ENCODE results near the gene CCNB3.
"Not testable (repeated sequence)": the region's sequence is repeated elsewhere in the genome, so short reads cannot be mapped to it uniquely, and the experiment has no call there.

The CCNB3 gene

DNA sequence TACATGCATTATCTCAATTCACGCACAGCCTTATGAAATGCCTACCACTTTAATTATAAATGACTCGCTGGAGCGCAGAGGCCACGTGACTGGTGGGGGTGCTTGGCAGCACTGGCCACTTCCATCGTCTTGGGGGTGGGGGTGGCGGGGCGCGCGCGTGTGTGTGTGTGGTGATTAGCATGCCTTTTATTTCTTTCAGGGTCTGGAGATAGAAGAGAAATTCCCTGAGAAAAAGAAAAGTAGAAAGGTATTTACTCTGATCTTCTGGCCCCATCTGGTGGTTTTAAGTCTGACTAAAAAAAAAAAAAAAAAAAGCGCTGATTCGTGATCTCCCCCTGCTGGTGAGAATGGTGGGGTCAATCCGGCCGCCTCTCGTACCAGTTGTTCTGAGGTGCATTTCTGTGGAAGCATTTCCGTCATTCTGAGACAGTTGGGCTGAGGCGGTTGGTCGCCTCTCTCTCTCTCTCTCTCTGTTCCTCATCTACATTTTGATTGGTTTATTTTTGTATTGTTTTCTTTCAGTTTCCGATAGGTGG, at the start of gene CCNB3:
Gene CCNB3, plus strand, starts transcription at position 402 of the 536 bp plus-strand sequence. CDS start 80,399 bp downstream, outside the sequence.
- in situ Hi-C loops (cut with HindIII; ENCODE audit: low sequenced_read_pairs): no loop called here

- in situ Hi-C loops (cut with HindIII; ENCODE audit: low sequenced_read_pairs): no loop called here
Observed at GRCh38 chrX:50157545-50158135, 46.9 kb upstream of the CCNB3 start.

- in situ Hi-C loops (cut with HindIII; ENCODE audit: low sequenced_read_pairs): no loop called here
Observed at GRCh38 chrX:50158593-50158992, 46.0 kb upstream of the CCNB3 start.

- in situ Hi-C loops (cut with HindIII; ENCODE audit: low sequenced_read_pairs): no loop called here
Observed at GRCh38 chrX:50161127-50161526, 43.4 kb upstream of the CCNB3 start.

- in situ Hi-C loops (cut with HindIII; ENCODE audit: low sequenced_read_pairs): no loop called here
Observed at GRCh38 chrX:50165727-50166126, 38.8 kb upstream of the CCNB3 start.

DNA sequence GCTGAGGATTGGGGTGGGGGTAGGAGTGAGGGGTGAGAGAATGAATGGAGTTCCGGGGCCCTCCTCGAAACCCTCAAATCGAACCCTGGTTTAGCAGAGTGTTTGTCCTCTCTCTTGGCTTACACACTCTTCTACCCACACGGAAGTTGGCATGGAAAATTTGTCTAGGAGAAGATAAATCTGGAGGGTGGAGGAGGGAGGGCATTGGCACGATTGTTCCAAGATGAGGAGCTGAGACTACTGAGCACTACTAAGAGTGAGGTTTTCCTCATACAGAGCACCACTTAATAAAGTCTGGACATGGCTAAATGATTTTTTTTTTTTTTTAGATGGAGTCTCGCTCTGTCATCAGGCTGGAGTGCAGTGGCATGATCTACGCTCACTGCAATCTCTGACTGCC, 37.2 kb upstream of the CCNB3 start:
- in situ Hi-C loops (cut with HindIII; ENCODE audit: low sequenced_read_pairs): no loop called here

DNA sequence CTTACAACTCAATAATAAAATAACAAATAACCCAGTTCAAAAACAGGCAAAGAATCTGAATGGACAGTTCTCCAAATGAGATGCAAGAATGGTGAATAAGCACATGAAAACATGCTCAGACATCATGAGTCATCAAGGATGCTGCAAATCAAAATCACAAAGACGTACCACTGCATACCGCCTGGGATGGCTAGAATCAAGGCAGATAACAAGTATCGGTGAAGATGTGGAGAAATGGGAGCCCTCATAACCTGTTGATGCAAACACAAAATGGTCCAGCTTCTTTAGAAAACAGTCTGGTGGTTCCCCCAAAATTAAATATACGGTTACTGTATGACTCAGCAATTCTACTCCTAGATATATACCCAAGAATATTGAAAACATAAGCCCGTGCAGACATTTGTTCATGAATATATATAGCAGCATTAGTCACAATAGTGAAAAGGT, 36.3 kb upstream of the CCNB3 start:
- in situ Hi-C loops (cut with HindIII; ENCODE audit: low sequenced_read_pairs): no loop called here

DNA sequence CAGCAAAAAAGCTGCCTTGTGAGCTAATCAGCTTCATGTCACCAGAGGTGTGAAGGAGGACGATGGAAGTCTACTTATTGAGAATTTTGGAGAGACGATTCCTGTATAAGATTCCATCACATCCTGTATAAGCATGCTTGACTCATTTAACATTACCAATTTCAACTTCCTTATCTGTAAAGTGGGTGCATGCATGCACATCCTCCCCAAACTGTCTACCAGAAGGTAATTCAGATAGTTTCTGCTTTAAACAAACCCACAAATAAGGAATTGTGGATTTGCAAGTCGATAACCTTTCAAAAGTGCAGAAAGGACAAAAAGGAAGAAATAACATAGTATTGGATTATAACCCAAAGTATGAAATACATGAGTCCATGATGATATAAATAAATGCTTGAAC, 34.8 kb upstream of the CCNB3 start:
- in situ Hi-C loops (cut with HindIII; ENCODE audit: low sequenced_read_pairs): no loop called here

DNA sequence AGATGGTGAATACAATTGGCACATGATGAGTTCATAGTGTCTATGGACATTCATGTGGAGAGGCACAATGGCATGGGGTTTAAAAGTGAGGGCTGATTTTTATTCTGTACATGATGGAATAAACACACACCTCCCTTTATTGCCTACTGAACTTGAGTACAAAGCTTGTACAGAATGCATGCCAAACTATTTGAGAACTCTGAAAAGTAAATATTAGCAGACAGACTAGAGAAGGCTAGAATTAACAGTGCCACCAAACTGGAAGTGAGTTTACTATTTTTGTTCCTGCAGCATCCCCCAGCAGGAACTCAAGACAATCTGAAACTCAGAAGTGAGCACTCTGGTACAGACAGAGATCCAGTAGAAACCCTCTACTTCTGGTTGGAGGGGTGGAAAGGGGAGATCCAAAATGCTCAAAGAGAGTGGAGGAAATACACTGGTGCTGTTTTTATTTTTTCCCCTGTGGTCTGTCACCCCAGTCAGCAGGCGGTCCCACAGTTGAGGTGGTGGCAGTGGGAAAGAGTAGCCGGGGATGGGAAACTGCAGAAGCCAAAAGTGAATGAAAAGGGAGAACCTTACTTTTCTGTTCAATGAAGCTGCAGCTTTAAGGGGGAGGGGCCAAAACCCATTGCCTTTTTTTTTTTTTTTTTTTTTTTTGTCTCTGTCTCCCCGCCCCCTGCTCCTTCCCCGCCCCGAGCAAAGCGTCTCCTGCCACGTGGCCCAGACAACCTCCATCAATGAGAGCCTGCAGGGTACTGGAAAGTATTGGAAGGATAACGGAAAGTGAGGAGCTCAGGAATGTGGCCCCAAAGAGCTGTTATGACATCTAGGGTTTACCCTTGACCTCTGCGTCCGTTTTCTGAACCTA, 24.3 kb upstream of the CCNB3 start:
- in situ Hi-C loops (cut with HindIII; ENCODE audit: low sequenced_read_pairs): no loop called here

GRCh38 chrX:50183891-50184290, 20.7 kb upstream of the CCNB3 start:
- in situ Hi-C loops (cut with HindIII; ENCODE audit: low sequenced_read_pairs): no loop called here

GRCh38 chrX:50188859-50189600, 15.5 kb upstream of the CCNB3 start:
- in situ Hi-C loops (cut with HindIII; ENCODE audit: low sequenced_read_pairs): no loop called here

DNA sequence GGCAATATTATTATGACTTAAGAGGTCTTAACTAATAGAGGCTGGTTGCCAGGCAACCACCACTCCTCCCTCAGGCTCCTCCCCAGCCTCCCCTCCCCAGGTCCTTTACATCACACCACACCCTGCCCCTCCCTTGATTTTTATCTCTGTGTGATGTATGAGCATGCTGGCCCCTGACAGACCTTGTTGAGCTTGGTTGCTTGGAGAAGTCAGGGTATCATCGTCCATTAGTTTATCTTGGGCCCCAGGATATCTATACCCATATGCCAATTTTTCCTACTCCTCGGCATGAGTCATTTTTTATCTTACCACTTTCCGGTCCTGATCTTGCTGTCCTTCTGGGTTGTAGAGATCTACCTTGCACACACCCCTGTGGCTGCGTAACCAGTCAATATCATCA, 6.2 kb upstream of the CCNB3 start:
- in situ Hi-C loops (cut with HindIII; ENCODE audit: low sequenced_read_pairs): no loop called here

DNA sequence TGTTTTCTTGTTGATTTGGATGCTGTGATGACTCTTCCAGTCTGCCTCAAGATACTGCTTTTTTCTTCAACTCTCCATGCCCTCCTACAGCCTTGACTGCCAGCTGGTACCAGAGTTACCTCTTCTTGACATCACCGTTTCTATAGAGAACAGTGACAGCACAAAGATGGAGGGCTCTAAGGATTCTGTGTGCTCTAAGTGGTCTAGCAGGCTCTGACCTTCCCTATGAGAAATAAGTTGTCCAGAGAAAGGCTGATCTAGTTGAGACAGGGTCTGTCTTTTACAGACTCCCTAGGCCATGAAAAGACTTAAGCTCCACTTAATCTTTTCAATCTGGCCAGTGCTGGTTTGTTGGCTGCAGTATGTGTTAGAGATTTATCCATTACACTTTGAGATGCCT, 3.7 kb upstream of the CCNB3 start, which contains the start of gene AKAP4:
Gene AKAP4, minus strand, starts transcription at position 101 of the 400 bp plus-strand sequence. CDS start 118 bp downstream, outside the sequence.
- in situ Hi-C loops (cut with HindIII; ENCODE audit: low sequenced_read_pairs): no loop called here

- in situ Hi-C loops (cut with HindIII; ENCODE audit: low sequenced_read_pairs): no loop called here
Observed at GRCh38 chrX:50202539-50202938, 2.0 kb upstream of the CCNB3 start.

DNA sequence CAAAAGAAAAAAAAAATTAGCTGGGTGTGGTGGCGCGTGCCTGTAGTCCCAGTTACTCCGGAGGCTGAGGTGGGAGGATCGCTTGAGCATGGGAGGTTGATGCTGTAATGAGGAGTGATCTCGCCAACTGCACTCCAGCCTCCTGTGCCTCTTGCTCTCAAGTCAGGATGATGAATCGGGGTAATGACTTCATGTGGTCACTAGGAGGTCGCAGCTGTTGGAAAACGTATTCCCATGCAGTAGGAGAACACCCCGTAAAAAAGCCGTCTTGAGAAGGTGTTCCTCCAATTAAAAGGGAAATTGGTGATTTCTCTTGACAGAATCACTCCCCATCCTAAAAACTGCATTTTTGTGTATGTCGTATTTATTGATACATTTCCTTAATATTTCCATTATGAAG, 2.2 kb downstream of the CCNB3 start:
- in situ Hi-C loops (cut with HindIII; ENCODE audit: low sequenced_read_pairs): no loop called here

DNA sequence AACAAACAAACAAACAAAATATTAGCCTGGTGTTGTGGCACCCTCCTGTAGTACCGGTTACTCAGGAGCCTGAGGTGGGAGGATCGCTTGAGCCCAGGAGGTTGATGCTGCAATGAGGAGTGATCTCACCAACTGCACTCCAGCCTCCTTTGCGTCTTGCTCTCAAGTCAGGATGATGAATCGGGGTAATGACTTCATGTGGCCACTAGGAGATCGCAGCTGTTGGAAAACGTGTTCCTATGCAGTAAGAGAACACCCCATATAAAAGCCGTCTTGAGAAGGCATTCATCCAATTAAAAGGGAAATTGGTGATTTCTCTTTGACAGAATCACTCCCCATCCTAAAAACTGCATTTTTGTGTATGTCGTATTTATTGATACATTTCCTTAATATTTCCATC, 6.9 kb downstream of the CCNB3 start:
- in situ Hi-C loops (cut with HindIII; ENCODE audit: low sequenced_read_pairs): no loop called here

DNA sequence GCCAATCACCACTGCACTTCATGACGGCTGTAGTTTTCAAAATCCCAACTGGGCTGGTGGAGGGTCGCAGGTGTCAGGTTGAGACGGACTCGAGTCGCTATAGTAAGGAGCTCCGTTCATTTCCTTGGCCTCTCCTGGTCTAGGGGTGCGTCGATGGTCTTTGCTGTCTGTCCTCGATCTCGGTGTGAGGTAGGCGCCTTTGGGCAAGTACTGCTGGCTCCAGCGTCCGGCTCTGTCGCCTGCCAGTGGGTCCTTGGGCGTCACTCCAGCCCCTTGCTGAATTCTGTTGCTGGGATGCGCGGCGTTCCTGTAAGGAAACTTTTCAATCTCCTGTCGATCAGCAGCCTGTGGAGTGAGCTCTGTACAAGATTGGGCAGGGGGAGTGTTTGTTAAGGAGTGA, 76.7 kb downstream of the CCNB3 start:
- in situ Hi-C loops (cut with HindIII; ENCODE audit: low sequenced_read_pairs): no loop called here

DNA sequence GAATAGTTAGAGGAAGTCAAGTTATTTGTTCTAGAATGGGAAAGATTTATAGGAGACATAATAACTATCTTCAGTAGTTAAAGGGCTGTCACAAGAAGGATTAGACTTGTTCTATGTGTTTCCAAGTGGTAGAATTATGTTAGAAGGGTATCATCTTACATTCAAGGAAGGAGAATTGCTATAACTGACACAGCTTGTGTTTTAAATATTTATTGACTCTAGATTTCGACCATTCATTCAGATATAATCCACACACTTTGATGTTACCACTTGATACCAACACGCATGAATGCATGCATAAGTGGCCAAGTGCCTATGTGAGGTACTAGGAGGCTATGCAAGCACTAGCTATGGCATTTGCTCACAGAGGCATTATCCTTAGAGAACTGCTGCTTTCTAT, 122.7 kb downstream of the CCNB3 start:
- in situ Hi-C loops (cut with HindIII; ENCODE audit: low sequenced_read_pairs): no loop called here

GRCh38 chrX:50332668-50333067, 128.1 kb downstream of the CCNB3 start:
- in situ Hi-C loops (cut with HindIII; ENCODE audit: low sequenced_read_pairs): not testable (repeated sequence)

DNA sequence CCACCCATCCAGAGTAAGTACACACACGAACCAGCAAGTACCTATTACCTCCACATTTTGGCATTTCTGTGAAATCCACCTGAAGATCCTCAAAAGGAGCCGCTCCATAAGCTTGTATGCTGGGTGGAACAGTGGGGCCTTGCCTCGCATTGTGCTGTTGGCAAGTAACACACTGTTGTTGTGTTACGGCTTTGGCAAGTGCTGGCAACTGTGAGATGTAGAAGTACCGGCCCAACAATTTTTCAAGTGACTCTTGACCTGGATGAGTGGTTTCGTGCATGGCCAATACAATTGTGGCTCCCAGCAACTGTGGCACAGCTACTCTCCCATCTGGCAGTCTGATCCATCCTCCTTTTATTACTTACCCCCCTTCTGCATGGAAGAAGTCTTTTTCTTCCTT, 128.7 kb downstream of the CCNB3 start:
- in situ Hi-C loops (cut with HindIII; ENCODE audit: low sequenced_read_pairs): no loop called here

- in situ Hi-C loops (cut with HindIII; ENCODE audit: low sequenced_read_pairs): no loop called here
Observed at GRCh38 chrX:50343917-50344316, 139.4 kb downstream of the CCNB3 start.
